ENCODE measurements around the gene CACNG5. TPM values are rescaled to one million over a fixed set of nuclear protein-coding genes. Genes with fewer than 3 reads are reported as not detected.

The CACNG5 gene
- total RNA-seq, 1 donor from 2014 or later, result not detected

GRCh38 chr17:66916946-66917345 is 82.0 kb downstream of the CACNG5 start:
- Histone ChIP-seq H3K36me3 (no peaks in the 10 kb centered on the region), H3K4me3 (no peak overlapping the region), H3K27ac (no peak overlapping the region), H3K9me3 (no peaks in the 10 kb centered on the region), H3K4me1 (no peaks in the 10 kb centered on the region), H3K27me3 (no peaks in the 10 kb centered on the region)
- no peak for TF ChIP-seq CTCF (IDR thresholded peaks at IDR 0.05)
- DNase-seq (no peak), ATAC-seq (no peak)
- intact Hi-C loops (cut with DNase I), result no loop called here

- Histone ChIP-seq H3K27ac (no peak overlapping the region), H3K36me3 (no peaks in the 10 kb centered on the region), H3K4me1 (no peaks in the 10 kb centered on the region), H3K9me3 (no peaks in the 10 kb centered on the region), H3K27me3 (no peaks in the 10 kb centered on the region), H3K4me3 (no peak overlapping the region)
- intact Hi-C loops (cut with DNase I), result no loop called here
- DNase-seq (peak; percentile 40), ATAC-seq (no peak)
- TF ChIP-seq CTCF (IDR thresholded peaks at IDR 0.05), result no peak
These were observed 84.0 kb downstream of the CACNG5 start for GRCh38 chr17:66918896-66919295.

- intact Hi-C loops (cut with DNase I), result no loop called here
- H3K9me3 ChIP-seq, result no peaks in the 10 kb centered on the region
- H3K4me1 ChIP-seq, result no peaks in the 10 kb centered on the region
- peak; percentile 1 for DNase-seq
- no peaks in the 10 kb centered on the region for H3K27me3 ChIP-seq
- H3K4me3 ChIP-seq, result no peak overlapping the region
- ATAC-seq, result no peak
- H3K36me3 ChIP-seq, result no peaks in the 10 kb centered on the region
- TF ChIP-seq CTCF (IDR thresholded peaks at IDR 0.05), result no peak
- no peak overlapping the region for H3K27ac ChIP-seq
These were observed 85.5 kb downstream of the CACNG5 start for GRCh38 chr17:66920435-66920834.

- H3K36me3 ChIP-seq, result no peaks in the 10 kb centered on the region
These were observed 86.0 kb downstream of the CACNG5 start for GRCh38 chr17:66920950-66921349.

GRCh38 chr17:66923886-66924285 is 89.0 kb downstream of the CACNG5 start:
- Histone ChIP-seq H3K9me3 (no peaks in the 10 kb centered on the region), H3K27ac (no peak overlapping the region), H3K4me1 (no peaks in the 10 kb centered on the region), H3K4me3 (no peak overlapping the region), H3K27me3 (peaks cover 15% of the 10 kb centered on the region), H3K36me3 (no peaks in the 10 kb centered on the region)
- intact Hi-C loops (cut with DNase I), result no loop called here
- DNase-seq (no peak), ATAC-seq (no peak)
- TF ChIP-seq CTCF (IDR thresholded peaks at IDR 0.05), result no peak

More at GRCh38 chr17:66920950-66921349, 86.0 kb downstream of the CACNG5 start:
- Histone ChIP-seq H3K27me3 (peaks cover 3% of the 10 kb centered on the region), H3K4me1 (no peaks in the 10 kb centered on the region), H3K9me3 (no peaks in the 10 kb centered on the region), H3K4me3 (no peak overlapping the region), H3K27ac (no peak overlapping the region)
- no peak for TF ChIP-seq CTCF (IDR thresholded peaks at IDR 0.05)
- intact Hi-C loops (cut with DNase I), result no loop called here
- peak; percentile 30 for DNase-seq
- ATAC-seq, result no peak
